Measurements from ENCODE around the gene PPP3CA. TPM values are rescaled to one million over a fixed set of nuclear protein-coding genes. Genes with fewer than 3 reads are reported as not detected.

PPP3CA gene
- total RNA-seq, 6 experiments from 2014 or later = 12.1 to 14.5 (median 13.1) TPM

- intact Hi-C loops (cut with DNase I) = no loop called here
- WGBS (ENCODE audit: insufficient coverage, low coverage, low lambda C conversion rate, missing lambda C conversion rate) = 77% methylated on average over 3 of the region's 3 CpGs
- TF ChIP-seq POLR2A (IDR thresholded peaks at IDR 0.05) = no peak
- TF ChIP-seq, protein P1, sequence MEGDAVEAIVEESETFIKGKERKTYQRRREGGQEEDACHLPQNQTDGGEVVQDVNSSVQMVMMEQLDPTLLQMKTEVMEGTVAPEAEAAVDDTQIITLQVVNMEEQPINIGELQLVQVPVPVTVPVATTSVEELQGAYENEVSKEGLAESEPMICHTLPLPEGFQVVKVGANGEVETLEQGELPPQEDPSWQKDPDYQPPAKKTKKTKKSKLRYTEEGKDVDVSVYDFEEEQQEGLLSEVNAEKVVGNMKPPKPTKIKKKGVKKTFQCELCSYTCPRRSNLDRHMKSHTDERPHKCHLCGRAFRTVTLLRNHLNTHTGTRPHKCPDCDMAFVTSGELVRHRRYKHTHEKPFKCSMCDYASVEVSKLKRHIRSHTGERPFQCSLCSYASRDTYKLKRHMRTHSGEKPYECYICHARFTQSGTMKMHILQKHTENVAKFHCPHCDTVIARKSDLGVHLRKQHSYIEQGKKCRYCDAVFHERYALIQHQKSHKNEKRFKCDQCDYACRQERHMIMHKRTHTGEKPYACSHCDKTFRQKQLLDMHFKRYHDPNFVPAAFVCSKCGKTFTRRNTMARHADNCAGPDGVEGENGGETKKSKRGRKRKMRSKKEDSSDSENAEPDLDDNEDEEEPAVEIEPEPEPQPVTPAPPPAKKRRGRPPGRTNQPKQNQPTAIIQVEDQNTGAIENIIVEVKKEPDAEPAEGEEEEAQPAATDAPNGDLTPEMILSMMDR (IDR thresholded peaks at IDR 0.05) = no peak
- Histone ChIP-seq H3K9me3 (no peaks in the 10 kb centered on the region), H3K27me3 (no peaks in the 10 kb centered on the region), H3K27ac (no peak overlapping the region), H3K4me1 (no peaks in the 10 kb centered on the region), H3K4me3 (no peak overlapping the region), H3K36me3 (no peaks in the 10 kb centered on the region)
- DNase-seq (no peak), ATAC-seq (no peak)
These were observed 116.4 kb downstream of the PPP3CA start for GRCh38 chr4:101230801-101231426.

DNA sequence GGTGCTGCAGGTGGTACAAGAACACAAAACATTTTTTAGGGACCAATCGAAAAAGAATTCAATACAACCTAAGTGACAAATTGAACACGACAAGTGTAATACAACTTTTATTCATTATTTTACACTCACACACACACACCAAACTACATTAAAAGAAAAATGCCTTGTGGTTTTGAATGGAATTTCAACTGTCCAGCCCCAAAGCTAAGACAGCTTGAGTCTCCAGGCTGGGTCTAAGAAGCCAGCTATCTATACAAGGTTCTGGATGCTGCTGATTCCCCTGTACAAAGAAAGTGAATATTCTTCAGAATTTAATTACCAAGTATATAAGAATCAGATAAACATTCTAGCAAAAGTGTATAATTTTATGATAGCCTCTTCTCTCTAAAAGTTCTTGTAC lies 118.2 kb downstream of the PPP3CA start:
- Histone ChIP-seq H3K27me3 (no peaks in the 10 kb centered on the region), H3K27ac (no peak overlapping the region), H3K4me3 (no peak overlapping the region), H3K36me3 (no peaks in the 10 kb centered on the region), H3K4me1 (no peaks in the 10 kb centered on the region), H3K9me3 (no peaks in the 10 kb centered on the region)
- intact Hi-C loops (cut with DNase I) = no loop called here
- ATAC-seq (no peak), DNase-seq (no peak)
- WGBS (ENCODE audit: insufficient coverage, low coverage, low lambda C conversion rate, missing lambda C conversion rate) = 88% methylated on average over 2 of the region's 2 CpGs
- no peak for TF ChIP-seq POLR2A (IDR thresholded peaks at IDR 0.05)
- TF ChIP-seq, protein P1 (IDR thresholded peaks at IDR 0.05) = no peak

DNA sequence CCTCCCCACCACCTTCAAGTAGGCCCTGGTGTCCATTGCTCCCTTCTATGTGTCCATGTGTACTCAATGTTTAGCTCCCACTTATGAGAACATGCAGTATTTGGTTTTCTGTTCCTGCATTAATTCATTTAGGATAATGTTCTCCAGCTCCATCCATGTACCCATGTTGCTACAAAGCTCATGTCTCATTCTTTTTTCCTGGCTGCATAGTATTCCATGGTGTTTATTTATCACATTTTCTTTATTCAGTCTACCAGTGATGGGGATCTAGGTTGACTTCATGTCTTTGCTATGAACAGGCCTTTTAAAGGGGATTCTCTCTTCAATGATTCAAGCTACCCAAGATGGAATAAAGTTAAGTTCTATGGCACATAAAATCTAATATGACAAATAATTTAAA lies 119.6 kb downstream of the PPP3CA start:
- Histone ChIP-seq H3K4me3 (no peak overlapping the region), H3K4me1 (peaks cover 0 to 5% (median 0%) of the 10 kb centered on the region in 4 donors), H3K9me3 (no peaks in the 10 kb centered on the region), H3K27ac (no peak overlapping the region), H3K36me3 (no peaks in the 10 kb centered on the region), H3K27me3 (no peaks in the 10 kb centered on the region)
- ATAC-seq = no peak
- DNase-seq = no peak
- intact Hi-C loops (cut with DNase I) = no loop called here
- TF ChIP-seq POLR2A (IDR thresholded peaks at IDR 0.05) = no peak
- TF ChIP-seq, protein P1 (IDR thresholded peaks at IDR 0.05) = no peak

DNA sequence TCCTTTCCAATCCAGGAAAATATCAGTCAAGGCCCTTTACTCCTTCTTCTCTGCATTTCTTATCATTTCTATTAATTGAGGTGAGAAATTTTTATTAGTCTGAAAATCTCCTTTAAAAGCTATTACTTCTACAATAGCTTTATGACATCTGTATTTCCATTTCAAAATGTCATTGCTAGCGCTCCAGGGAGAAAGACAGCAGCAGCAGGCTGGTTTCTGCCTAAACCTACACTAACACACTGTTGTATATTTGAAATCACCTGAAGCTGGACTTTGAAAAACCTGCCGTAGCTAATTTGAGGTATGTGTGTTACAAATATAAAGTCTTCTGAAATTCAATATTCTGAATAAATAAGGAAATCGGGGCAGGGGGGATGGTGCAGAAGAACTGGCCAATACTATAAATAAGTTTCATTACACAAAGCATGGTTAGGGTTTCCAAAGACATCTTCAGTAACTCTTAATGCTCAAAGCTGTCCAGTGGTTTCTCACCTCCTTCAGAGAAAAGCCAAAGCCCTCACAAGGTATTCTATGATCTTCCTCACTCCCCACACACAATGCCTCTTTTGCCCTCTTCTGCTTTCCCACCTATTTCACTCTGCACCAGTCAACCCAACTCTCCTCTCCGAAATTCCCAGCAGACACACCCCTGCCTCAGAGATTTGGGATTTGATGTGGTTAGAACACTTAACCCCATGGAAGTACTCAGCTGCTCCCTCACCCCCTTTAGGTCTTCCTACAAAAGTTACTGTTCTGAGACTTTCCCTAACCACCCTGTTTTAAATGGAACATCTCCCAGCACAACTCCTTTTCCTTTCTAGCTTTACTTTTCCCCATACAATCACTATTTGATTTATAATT lies 122.7 kb downstream of the PPP3CA start:
- no peak for DNase-seq
- 39% methylated on average over 4 of the region's 4 CpGs for WGBS (ENCODE audit: insufficient coverage, low coverage, low lambda C conversion rate, missing lambda C conversion rate)
- intact Hi-C loops (cut with DNase I) = no loop called here
- no peaks in the 10 kb centered on the region for H3K9me3 ChIP-seq
- ATAC-seq = no peak
- H3K36me3 ChIP-seq = no peaks in the 10 kb centered on the region
- peaks cover 0 to 8% (median 0%) of the 10 kb centered on the region in 4 donors for H3K4me1 ChIP-seq
- no peak for TF ChIP-seq POLR2A (IDR thresholded peaks at IDR 0.05)
- TF ChIP-seq, protein P1 (IDR thresholded peaks at IDR 0.05) = no peak
- H3K4me3 ChIP-seq = no peak overlapping the region
- no peak overlapping the region for H3K27ac ChIP-seq
- no peaks in the 10 kb centered on the region for H3K27me3 ChIP-seq

All from right lobe of liver (tissue), 6 donors.